Activated T-cell treated with anti-CD3 and anti-CD28 coated beads for 24 hours (primary cell): ENCODE data around the gene CRB1.

Source experiments
- DNase-seq: peaks from one replicate; pipeline ENCODE4 v3.0.0-alpha.2; 2020; ENCODE audit warnings: low read depth

The CRB1 gene

GRCh38 chr1:197268012-197268411 is at the start of gene CRB1:
TSS of gene CRB1 (plus strand) at chr1:197268252. CDS start at chr1:197268413, 161 bp downstream.
- DNase-seq, result no peak

GRCh38 chr1:197218857-197219256 is 49.2 kb upstream of the CRB1 start:
- DNase-seq, result no peak

- no peak for DNase-seq
These were observed 45.9 kb upstream of the CRB1 start for GRCh38 chr1:197222025-197222685.

GRCh38 chr1:197222780-197223179 is 45.3 kb upstream of the CRB1 start:
- no peak for DNase-seq

GRCh38 chr1:197224160-197224559 is 43.9 kb upstream of the CRB1 start:
- no peak for DNase-seq

- DNase-seq, result no peak
These were observed 42.4 kb upstream of the CRB1 start for GRCh38 chr1:197225611-197226010.

GRCh38 chr1:197234581-197234980 is 33.5 kb upstream of the CRB1 start:
- DNase-seq, result no peak

GRCh38 chr1:197235355-197235754 is 32.7 kb upstream of the CRB1 start:
- no peak for DNase-seq

- DNase-seq, result no peak
These were observed 20.6 kb upstream of the CRB1 start for GRCh38 chr1:197247465-197247864.

- DNase-seq, result no peak
These were observed 18.7 kb upstream of the CRB1 start for GRCh38 chr1:197249324-197249723.

- no peak for DNase-seq
These were observed 17.4 kb upstream of the CRB1 start for GRCh38 chr1:197250616-197251015.

- DNase-seq, result no peak
These were observed 15.1 kb upstream of the CRB1 start for GRCh38 chr1:197252973-197253372.

GRCh38 chr1:197254866-197255265 is 13.2 kb upstream of the CRB1 start:
- DNase-seq, result no peak

- no peak for DNase-seq
These were observed 3.0 kb upstream of the CRB1 start for GRCh38 chr1:197264936-197265567.

- no peak for DNase-seq
These were observed 1.0 kb downstream of the CRB1 start for GRCh38 chr1:197269053-197269452.

GRCh38 chr1:197272791-197273190 is 4.7 kb downstream of the CRB1 start:
- DNase-seq, result no peak

GRCh38 chr1:197277166-197277565 is 9.1 kb downstream of the CRB1 start:
- DNase-seq, result no peak

- DNase-seq, result no peak
These were observed 16.3 kb downstream of the CRB1 start for GRCh38 chr1:197284325-197284724.

GRCh38 chr1:197284966-197285365 is 16.9 kb downstream of the CRB1 start:
- DNase-seq, result no peak

- DNase-seq, result no peak
These were observed 17.6 kb downstream of the CRB1 start for GRCh38 chr1:197285526-197286205.

- DNase-seq, result no peak
These were observed 18.6 kb downstream of the CRB1 start for GRCh38 chr1:197286634-197287033.

- DNase-seq, result no peak
These were observed 19.8 kb downstream of the CRB1 start for GRCh38 chr1:197287863-197288262.

GRCh38 chr1:197302775-197303174 is 34.7 kb downstream of the CRB1 start:
- no peak for DNase-seq
